Stomach (tissue), 9 donors: ENCODE measurements around the gene NF1. TPM values are rescaled to one million over a fixed set of nuclear protein-coding genes. Genes with fewer than 3 reads are reported as not detected.
"Not testable (repeated sequence)": the region's sequence is repeated elsewhere in the genome, so short reads cannot be mapped to it uniquely, and the experiment has no call there.

Experiments used
- DNase-seq, 2 donors: peaks; one replicate each; pipeline versions ENCODE4 v3.0.0 to v3.0.0-alpha.2; 2013 to 2019
- H3K27ac ChIP-seq, 5 donors: fragments of 200-600 bp in 4 of 5; sonication (generic) in 4 of 5; one replicate each; pipeline ENCODE4 v1.5.1; 2013 to 2019; ENCODE audit warnings: mild to moderate bottlenecking in 1 of 5, moderate library complexity in 1 of 5
- H3K27me3 ChIP-seq, 3 donors: fragments of 200-600 bp; sonication (generic); one replicate each; pipeline ENCODE4 v1.5.1; 2017 to 2019; ENCODE audit warnings: mixed run types in 1 of 3
- H3K36me3 ChIP-seq, 4 donors: fragments of 200-600 bp; sonication (generic); 1 replicate in 3 of 4; 2 replicates in 1 of 4; pipeline ENCODE4 v1.5.1; 2016 to 2019
- H3K4me1 ChIP-seq, 4 donors: fragments of 200-600 bp; sonication (generic); one replicate each; pipeline ENCODE4 v1.5.1; 2016 to 2019
- H3K4me3 ChIP-seq, 4 donors: fragments of 200-600 bp; sonication (generic) in 3 of 4; one replicate each; pipeline ENCODE4 v1.5.1; 2016 to 2019; ENCODE audit warnings: mild to moderate bottlenecking in 1 of 4
- H3K9me3 ChIP-seq, 4 donors: fragments of 200-600 bp; sonication (generic); one replicate each; pipeline ENCODE4 v1.5.1; 2016 to 2019
- EP300 ChIP-seq: sonication (generic); formaldehyde crosslinking; IDR thresholded peaks from one replicate; pipeline ENCODE4 v1.6.1; 2017; ENCODE audit warnings: antibody characterized with exemption
- POLR2A ChIP-seq, 4 donors: fragments of 450-650 bp; IDR thresholded peaks; one replicate each; pipeline ENCODE4 v1.6.1; 2016; ENCODE audit warnings: antibody characterized with exemption in 4 of 4, control low read depth in 2 of 4, mild to moderate bottlenecking in 1 of 4, moderate library complexity in 1 of 4
- POLR2AphosphoS5 ChIP-seq, 3 donors: sonication (generic); formaldehyde crosslinking; IDR thresholded peaks; one replicate each; pipeline ENCODE4 v1.6.1; 2016; ENCODE audit warnings: antibody characterized with exemption in 3 of 3
- WGBS, 5 donors: extraction: QIAGEN DNeasy Blood & Tissue Kit in 3 of 5; methylation state at CpG; one replicate each; pipeline versions ENCODE4 v1.1.5 to v1.1.7; 2013 to 2018; 5-methylcytosine and 5-hydroxymethylcytosine counted together
- intact Hi-C: fragments of 100-400 bp; cut with DNase I; formaldehyde crosslinking; loops from one replicate; pipeline ENCODE4 v1.15.1; 2023; ENCODE audit warnings: low total_unique reads
- polyA plus RNA-seq, 3 donors: library from polyadenylated mRNA; stranded (reverse); fragments of 200-250 nt; gene quantifications; one replicate each; pipeline ENCODE4 v1.2.3, GENCODE V29; 2013
- total RNA-seq, 5 donors: library from RNA; depleted of rRNA; stranded (reverse); fragments of >200 nt; gene quantifications; one replicate each; pipeline versions ENCODE4 v1.1.0 to v1.2.3, GENCODE V29; 2014 to 2016
- TF ChIP-seq, protein P1 (sequence below), 7 experiments: fragments of 450-650 bp in 4 of 7; fragments of 200-600 bp in 3 of 7; sonication (generic) in 3 of 7; IDR thresholded peaks; one replicate each; pipeline ENCODE4 v1.5.1; 2016 to 2019; ENCODE audit warnings: antibody characterized with exemption in 7 of 7, control low read depth in 2 of 7, mild to moderate bottlenecking in 1 of 7
- donor health status: healthy with polysubstance abuse.
- donor health status: Bipolar disorder and iron deficiency.
- donor health status: healthy.

Gene NF1
- total and polyA plus RNA-seq, 8 donors, result 5.2 to 108 (median 50.5) TPM

DNA sequence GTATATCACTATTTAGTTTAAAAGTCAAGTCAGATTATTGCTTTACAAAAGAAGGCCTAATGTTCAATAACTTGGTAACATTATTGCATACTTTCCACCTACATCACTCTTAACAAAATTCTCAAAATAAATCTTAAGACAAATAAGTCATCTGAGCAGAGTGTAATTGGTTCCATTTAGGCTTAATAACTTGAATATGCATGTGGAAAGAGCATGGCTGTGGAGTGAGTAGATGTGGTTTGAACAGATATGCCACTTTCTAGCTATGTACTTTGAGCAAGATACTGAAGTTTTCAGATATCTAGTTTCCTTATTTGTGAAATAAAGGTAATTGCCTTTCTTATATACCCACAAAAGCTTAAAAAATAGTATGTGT is 233.4 kb downstream of the NF1 start:
- H3K4me1 ChIP-seq, result no peaks in the 10 kb centered on the region
- no peak for DNase-seq
- TF ChIP-seq EP300 (no peak), POLR2AphosphoS5 (IDR thresholded peaks at IDR 0.05) (no peak), POLR2A (IDR thresholded peaks at IDR 0.05) (no peak)
- TF ChIP-seq, protein P1, sequence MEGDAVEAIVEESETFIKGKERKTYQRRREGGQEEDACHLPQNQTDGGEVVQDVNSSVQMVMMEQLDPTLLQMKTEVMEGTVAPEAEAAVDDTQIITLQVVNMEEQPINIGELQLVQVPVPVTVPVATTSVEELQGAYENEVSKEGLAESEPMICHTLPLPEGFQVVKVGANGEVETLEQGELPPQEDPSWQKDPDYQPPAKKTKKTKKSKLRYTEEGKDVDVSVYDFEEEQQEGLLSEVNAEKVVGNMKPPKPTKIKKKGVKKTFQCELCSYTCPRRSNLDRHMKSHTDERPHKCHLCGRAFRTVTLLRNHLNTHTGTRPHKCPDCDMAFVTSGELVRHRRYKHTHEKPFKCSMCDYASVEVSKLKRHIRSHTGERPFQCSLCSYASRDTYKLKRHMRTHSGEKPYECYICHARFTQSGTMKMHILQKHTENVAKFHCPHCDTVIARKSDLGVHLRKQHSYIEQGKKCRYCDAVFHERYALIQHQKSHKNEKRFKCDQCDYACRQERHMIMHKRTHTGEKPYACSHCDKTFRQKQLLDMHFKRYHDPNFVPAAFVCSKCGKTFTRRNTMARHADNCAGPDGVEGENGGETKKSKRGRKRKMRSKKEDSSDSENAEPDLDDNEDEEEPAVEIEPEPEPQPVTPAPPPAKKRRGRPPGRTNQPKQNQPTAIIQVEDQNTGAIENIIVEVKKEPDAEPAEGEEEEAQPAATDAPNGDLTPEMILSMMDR (IDR thresholded peaks at IDR 0.05), result no peak
- H3K27me3 ChIP-seq, result no peaks in the 10 kb centered on the region
- peaks cover 7 to 54% (median 40%) of the 10 kb centered on the region in 4 donors for H3K36me3 ChIP-seq
- H3K4me3 ChIP-seq, result no peak overlapping the region
- no peak overlapping the region for H3K27ac ChIP-seq
- intact Hi-C loops, result no loop called here
- no peaks in the 10 kb centered on the region for H3K9me3 ChIP-seq

DNA sequence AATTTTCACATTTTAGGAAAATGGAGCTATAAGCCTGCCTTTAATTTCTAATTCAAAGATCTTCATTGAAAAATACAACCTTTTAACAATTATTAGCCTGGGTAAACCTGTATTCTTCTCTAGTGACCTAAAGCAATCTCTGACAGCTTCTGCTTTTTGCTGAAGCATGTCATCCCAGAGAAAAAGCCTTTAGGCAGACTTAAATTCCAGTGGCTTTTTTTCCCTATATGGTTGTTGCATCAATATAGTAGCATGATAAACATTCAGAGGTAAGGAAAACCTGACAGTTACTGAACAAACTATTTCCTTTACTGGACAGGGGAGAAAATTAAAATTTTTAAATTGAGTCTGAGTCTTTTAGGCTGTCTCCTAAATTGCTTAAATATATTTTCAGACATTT is 234.4 kb downstream of the NF1 start:
- DNase-seq, result no peak
- Histone ChIP-seq H3K27me3 (no peaks in the 10 kb centered on the region), H3K36me3 (peaks cover 7 to 61% (median 42%) of the 10 kb centered on the region in 4 donors), H3K4me1 (no peaks in the 10 kb centered on the region), H3K27ac (no peak overlapping the region), H3K4me3 (no peak overlapping the region), H3K9me3 (no peaks in the 10 kb centered on the region)
- intact Hi-C loops, result no loop called here
- TF ChIP-seq, protein P1 (IDR thresholded peaks at IDR 0.05), result no peak
- TF ChIP-seq POLR2A (IDR thresholded peaks at IDR 0.05), result no peak
- no peak for TF ChIP-seq EP300
- TF ChIP-seq POLR2AphosphoS5 (IDR thresholded peaks at IDR 0.05), result no peak

DNA sequence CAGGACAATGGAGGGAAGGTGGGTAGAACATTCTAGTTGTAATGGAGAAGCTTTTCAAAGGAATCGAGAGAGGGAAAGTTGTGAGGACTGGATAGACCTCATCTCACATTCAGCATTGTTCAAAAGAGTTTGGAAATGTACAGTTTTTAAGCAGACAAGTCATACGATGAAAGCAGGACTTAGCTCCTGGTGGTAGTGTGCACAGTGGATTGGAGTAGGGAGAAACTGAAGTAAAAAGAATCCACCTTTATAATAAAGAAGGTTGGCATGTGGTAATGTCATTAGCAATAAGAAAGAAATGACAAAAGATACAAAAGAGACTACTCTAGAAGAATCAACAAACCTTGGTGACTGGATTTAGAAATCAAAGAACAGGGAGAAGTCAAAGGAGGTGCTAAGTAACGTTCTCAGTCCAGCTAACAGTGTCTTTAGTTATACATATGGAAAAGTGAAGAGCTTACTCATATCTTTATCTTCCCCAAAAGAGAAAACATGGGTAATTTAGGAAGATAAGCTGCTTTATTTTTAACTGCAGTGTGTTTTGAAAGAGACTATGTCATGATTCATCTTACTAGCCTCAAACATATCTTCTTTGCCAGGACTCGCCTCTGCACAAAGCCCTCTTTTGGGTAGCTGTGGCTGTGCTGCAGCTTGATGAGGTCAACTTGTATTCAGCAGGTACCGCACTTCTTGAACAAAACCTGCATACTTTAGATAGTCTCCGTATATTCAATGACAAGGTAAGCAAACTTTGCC is 245.3 kb downstream of the NF1 start:
- Histone ChIP-seq H3K36me3 (peaks cover 9 to 80% (median 76%) of the 10 kb centered on the region in 4 donors), H3K4me3 (no peak overlapping the region), H3K27ac (no peak overlapping the region), H3K27me3 (no peaks in the 10 kb centered on the region), H3K4me1 (no peaks in the 10 kb centered on the region), H3K9me3 (no peaks in the 10 kb centered on the region)
- WGBS, 5 donors, result 80 to 88% (median 83%) methylated on average over 6 of the region's 6 CpGs
- DNase-seq, result no peak
- TF ChIP-seq EP300 (no peak), POLR2A (IDR thresholded peaks at IDR 0.05) (no peak), POLR2AphosphoS5 (IDR thresholded peaks at IDR 0.05) (no peak)
- TF ChIP-seq, protein P1 (IDR thresholded peaks at IDR 0.05), result no peak
- intact Hi-C loops, result no loop called here

DNA sequence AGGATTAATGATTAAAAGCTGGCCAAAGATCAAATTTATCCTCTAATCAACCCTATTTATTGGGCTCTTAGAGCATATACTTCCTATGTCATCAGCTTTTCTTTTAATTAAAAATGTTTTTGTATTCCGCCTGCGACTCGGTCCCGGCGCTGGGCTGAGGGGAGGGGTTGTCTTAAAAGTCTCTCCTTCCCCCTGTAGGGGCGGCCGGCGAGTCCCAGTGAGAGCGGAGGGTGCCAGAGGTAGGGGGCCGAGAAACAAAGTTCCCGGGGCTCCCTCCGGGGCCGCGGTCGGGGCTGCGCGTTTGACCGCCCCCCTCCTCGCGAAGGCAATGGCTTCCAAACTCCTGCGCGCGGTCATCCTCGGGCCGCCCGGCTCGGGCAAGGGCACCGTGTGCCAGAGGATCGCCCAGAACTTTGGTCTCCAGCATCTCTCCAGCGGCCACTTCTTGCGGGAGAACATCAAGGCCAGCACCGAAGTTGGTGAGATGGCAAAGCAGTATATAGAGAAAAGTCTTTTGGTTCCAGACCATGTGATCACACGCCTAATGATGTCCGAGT is 250.5 kb downstream of the NF1 start:
- H3K9me3 ChIP-seq, intact Hi-C loops: not testable (repeated sequence)
- WGBS, 5 donors, result 90 to 95% (median 94%) methylated on average over 12 to 20 of the region's 34 CpGs

DNA sequence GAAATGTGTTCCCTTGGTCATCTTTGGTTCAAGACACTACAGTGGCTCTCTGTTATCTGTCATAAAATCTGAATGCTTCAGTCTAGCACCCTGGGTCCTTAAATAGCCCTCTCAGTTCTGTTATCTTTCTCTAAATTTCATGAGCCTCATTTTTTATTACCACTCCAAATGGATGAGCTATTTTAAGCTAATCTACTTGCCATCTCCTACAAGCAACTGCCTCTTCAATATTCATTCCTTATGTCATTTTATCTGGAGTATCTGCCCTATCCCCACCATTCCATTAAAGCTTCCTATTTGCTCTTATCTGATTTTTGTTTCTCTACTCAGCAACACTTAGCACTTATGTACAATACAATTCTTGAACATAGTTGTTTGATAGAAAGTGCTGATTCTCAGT is 254.7 kb downstream of the NF1 start:
- Histone ChIP-seq H3K36me3 (peaks cover 18 to 67% (median 63%) of the 10 kb centered on the region in 4 donors), H3K27ac (no peak overlapping the region), H3K9me3 (no peaks in the 10 kb centered on the region), H3K4me1 (no peaks in the 10 kb centered on the region), H3K4me3 (no peak overlapping the region), H3K27me3 (no peaks in the 10 kb centered on the region)
- intact Hi-C loops, result no loop called here
- DNase-seq, result no peak
- no peak for TF ChIP-seq EP300
- TF ChIP-seq POLR2A (IDR thresholded peaks at IDR 0.05), result no peak
- TF ChIP-seq, protein P1 (IDR thresholded peaks at IDR 0.05), result no peak
- no peak for TF ChIP-seq POLR2AphosphoS5 (IDR thresholded peaks at IDR 0.05)

More for the DNA sequence above, 250.5 kb downstream of the NF1 start:
- not testable (repeated sequence) for H3K27me3 ChIP-seq, H3K4me1 ChIP-seq, H3K27ac ChIP-seq, H3K4me3 ChIP-seq, DNase-seq
- H3K36me3 ChIP-seq, result peaks cover 11 to 64% (median 58%) of the 10 kb centered on the region in 4 donors
